SH-SY5Y (cell line): Measurements from ENCODE around the gene SCYGR1.

Experiments used
- GATA2 ChIP-seq: IDR thresholded peaks from 2 replicates; pipeline ENCODE4 v1.6.1; 2011; ENCODE audit warnings: mild to moderate bottlenecking, low read depth, low read length
- GATA3 ChIP-seq: IDR thresholded peaks from 2 replicates; pipeline ENCODE4 v1.6.1; 2011; ENCODE audit warnings: low read depth, mild to moderate bottlenecking, low read length, moderate library complexity

- TF ChIP-seq GATA2: no peak
- no peak for TF ChIP-seq GATA3
These were observed 17.7 kb downstream of the SCYGR1 start for GRCh38 chr2:227370092-227370491.
